B cell (primary cell): ENCODE results near the gene KLF11. TPM values are rescaled to one million over a fixed set of nuclear protein-coding genes. Genes with fewer than 3 reads are reported as not detected.

Source experiments
- ATAC-seq: fragments of 200-7000 bp; cut with Tn5 transposase; one replicate; pipeline ENCODE4 v1.10.0; 2021; ENCODE audit warnings: low read depth, mild to moderate bottlenecking, moderate number of reproducible peaks, moderate library complexity
- CTCF ChIA-PET: fragments of 350-600 bp; sonication (Branson Sonifier 250); formaldehyde crosslinking; loops from one replicate; lab custom pipeline; 2021; ENCODE audit warnings: antibody characterized with exemption, inconsistent platforms; lab: Charles Lee
- POLR2A ChIA-PET: fragments of 350-600 bp; sonication (Branson Sonifier 250); formaldehyde crosslinking; loops from one replicate; lab custom pipeline; 2021; ENCODE audit warnings: antibody characterized with exemption; lab: Charles Lee
- DNase-seq: peaks from one replicate; pipeline ENCODE4 v3.0.0; 2013
- H2AFZ ChIP-seq: 2 replicates; pipeline ENCODE4 v1.6.1; 2012; ENCODE audit warnings: mild to moderate bottlenecking, low read depth, low read length; ENCODE audit not compliant: insufficient read depth, poor library complexity, severe bottlenecking
- H3K27ac ChIP-seq, 2 donors: 1 replicate in 1 of 2; 2 replicates in 1 of 2; pipeline ENCODE4 v1.5.1; 2012 to 2013; ENCODE audit warnings: low read length in 2 of 2, mild to moderate bottlenecking in 2 of 2, moderate library complexity in 1 of 2
- H3K27me3 ChIP-seq, 4 experiments: fragments of 200-600 bp in 1 of 4; sonication (generic) in 1 of 4; replicated peaks in 1 of 4; 1 replicate in 2 of 4; 2 replicates in 2 of 4; pipeline versions ENCODE4 v1.6.1 to v1.7.0; 2013 to 2016; ENCODE audit warnings: low read length in 3 of 4, mild to moderate bottlenecking in 2 of 4, mixed read lengths in 1 of 4, moderate library complexity in 1 of 4; ENCODE audit not compliant: insufficient read depth in 4 of 4, control insufficient read depth in 3 of 4; ENCODE audit errors: control extremely low read depth in 1 of 4
- H3K36me3 ChIP-seq, 2 experiments: replicated peaks in 1 of 2; 1 replicate in 1 of 2; 2 replicates in 1 of 2; pipeline versions ENCODE4 v1.6.1 to v1.7.1; 2013; ENCODE audit warnings: low read length in 1 of 2; ENCODE audit not compliant: insufficient read depth in 2 of 2, control insufficient read depth in 1 of 2; ENCODE audit errors: control extremely low read depth in 1 of 2, extremely low read depth in 1 of 2
- H3K4me1 ChIP-seq, 2 donors: fragments of 200-600 bp in 1 of 2; sonication (generic) in 1 of 2; 1 replicate in 1 of 2; 2 replicates in 1 of 2; pipeline versions ENCODE4 v1.5.1 to v1.6.1; 2013 to 2017; ENCODE audit warnings: low read length in 2 of 2; ENCODE audit not compliant: control insufficient read depth in 2 of 2, insufficient read depth in 2 of 2
- H3K4me2 ChIP-seq: replicated peaks from 2 replicates; pipeline ENCODE3; 2012; ENCODE audit warnings: mild to moderate bottlenecking, low read depth, low read length; ENCODE audit not compliant: poor library complexity, severe bottlenecking
- H3K4me3 ChIP-seq, 5 experiments: fragments of 200-600 bp in 1 of 5; sonication (generic) in 1 of 5; 1 replicate in 3 of 5; 2 replicates in 2 of 5; pipeline versions ENCODE4 v1.5.1 to v1.7.0; 2011 to 2016; ENCODE audit warnings: low read length in 4 of 5, mild to moderate bottlenecking in 4 of 5, low read depth in 2 of 5, control low read depth in 1 of 5, moderate library complexity in 1 of 5; ENCODE audit not compliant: insufficient read depth in 1 of 5; ENCODE audit errors: control extremely low read depth in 1 of 5, extremely low read depth in 1 of 5
- H3K79me2 ChIP-seq: fragments of 200-600 bp; sonication (generic); one replicate; pipeline ENCODE4 v1.6.0; 2016; ENCODE audit warnings: low read length; ENCODE audit not compliant: control insufficient read depth, insufficient read depth
- H3K9ac ChIP-seq: fragments of 200-600 bp; sonication (generic); 2 replicates; pipeline ENCODE4 v1.6.1; 2017; ENCODE audit warnings: mild to moderate bottlenecking, low read length, moderate library complexity
- H3K9me3 ChIP-seq, 3 donors: one replicate each; pipeline versions ENCODE4 v1.6.1 to v1.7.1; 2013; ENCODE audit warnings: low read length in 2 of 3; ENCODE audit not compliant: control insufficient read depth in 2 of 3, insufficient read depth in 1 of 3; ENCODE audit errors: control extremely low read depth in 1 of 3
- H4K20me1 ChIP-seq: 2 replicates; pipeline ENCODE4 v1.6.0; 2012; ENCODE audit warnings: mild to moderate bottlenecking, low read length; ENCODE audit not compliant: insufficient read depth, control insufficient read depth, poor library complexity, severe bottlenecking
- H3K27ac Mint-ChIP-seq: one replicate; pipeline ENCODE4 v1.8.0; 2021; ENCODE audit warnings: mixed read lengths
- H3K27me3 Mint-ChIP-seq: one replicate; pipeline ENCODE4 v1.8.0; 2021; ENCODE audit warnings: mixed read lengths
- H3K4me1 Mint-ChIP-seq: one replicate; pipeline ENCODE4 v1.8.0; 2021; ENCODE audit warnings: mixed read lengths
- H3K4me3 Mint-ChIP-seq: one replicate; pipeline ENCODE4 v1.8.0; 2021; ENCODE audit warnings: mixed read lengths
- H3K9me3 Mint-ChIP-seq: one replicate; pipeline ENCODE4 v1.8.0; 2022; ENCODE audit warnings: mixed read lengths; ENCODE audit not compliant: insufficient read depth
- CTCF ChIP-seq: fragments of 200-600 bp; IDR thresholded peaks from one replicate; pipeline ENCODE4 v1.8.0; 2022; ENCODE audit warnings: antibody characterized with exemption, mild to moderate bottlenecking
- EZH2 ChIP-seq: IDR thresholded peaks from 2 replicates; pipeline ENCODE4 v1.6.1; 2012; ENCODE audit warnings: borderline replicate concordance, low read depth, mild to moderate bottlenecking, moderate library complexity, low read length; ENCODE audit not compliant: insufficient read depth, poor library complexity, severe bottlenecking
- WGBS: methylation state at CpG from one replicate; pipeline ENCODE4 v1.1.5; 2013; ENCODE audit warnings: missing lambda C conversion rate; ENCODE audit not compliant: insufficient coverage; 5-methylcytosine and 5-hydroxymethylcytosine counted together
- intact Hi-C: fragments of 100-400 bp; cut with micrococcal nuclease; formaldehyde crosslinking; loops from one replicate; pipeline ENCODE4 v1.10.0; 2022
- polyA plus RNA-seq: library from polyadenylated mRNA; depleted of rRNA; stranded (reverse); fragments of >200 nt; gene quantifications from 2 replicates; pipeline ENCODE4 v1.2.3, GENCODE V29; 2012
- total RNA-seq, 2 donors: library from RNA; stranded (reverse); fragments of 120-200 nt in 1 of 2; gene quantifications; 1 replicate in 1 of 2; 2 replicates in 1 of 2; pipeline versions ENCODE4 v1.2.3 to v1.2.4, GENCODE V29; 2013 to 2022

Gene KLF11
- total and polyA plus RNA-seq, 2 donors (not counting 1 experiment from before 2014, with no cell fraction given) = 20.8 to 48.4 TPM

DNA sequence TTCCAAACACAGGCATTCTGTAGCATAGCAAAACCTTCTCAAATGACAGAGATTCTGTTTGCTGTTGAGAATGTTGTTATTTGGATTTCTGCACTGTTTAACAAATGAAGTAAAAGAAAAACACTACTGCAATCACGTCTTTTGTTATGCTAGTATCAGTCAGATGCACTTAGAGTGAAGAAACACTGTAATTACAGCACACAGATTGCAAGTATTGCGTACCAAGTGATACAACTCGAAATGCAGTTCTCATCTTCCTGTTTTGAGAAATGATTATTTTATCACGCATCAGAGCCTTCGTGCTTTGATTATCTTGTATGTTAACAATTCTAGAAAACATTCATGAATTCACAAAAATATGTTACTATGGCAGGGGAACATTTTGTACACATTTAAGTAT, 41.8 kb upstream of the KLF11 start:
- no peak for DNase-seq
- Histone ChIP-seq H3K27me3 (peaks cover 0 to 4% (median 0%) of the 10 kb centered on the region in 4 experiments), H3K27ac (no peak overlapping the region), H3K4me3 (no peak overlapping the region), H3K9me3 (peaks cover 0 to 8% (median 0%) of the 10 kb centered on the region in 3 donors), H2AFZ (no peak overlapping the region), H3K79me2 (no peaks in the 10 kb centered on the region), H3K4me1 (no peaks in the 10 kb centered on the region), H4K20me1 (no peaks in the 10 kb centered on the region), H3K9ac (no peak overlapping the region), H3K36me3 (no peaks in the 10 kb centered on the region), H3K4me2 (no peak overlapping the region)
- Mint-ChIP-seq H3K4me1 (no peaks in the 10 kb centered on the region), H3K4me3 (no peak overlapping the region), H3K27ac (no peak overlapping the region), H3K27me3 (no peaks in the 10 kb centered on the region), H3K9me3 (no peaks in the 10 kb centered on the region)
- intact Hi-C loops = no loop called here
- no peak for TF ChIP-seq EZH2
- TF ChIP-seq CTCF = no peak
- ATAC-seq = no peak
- 100% methylated on average over 1 of the region's 5 CpGs for WGBS
- ChIA-PET CTCF (interaction anchor here (1.5 kb wide), 1 partner anchor 17 kb away, joined by 5 read pairs; no protein-coding TSS in a partner anchor), POLR2A (no interaction called here)

- Mint-ChIP-seq H3K27me3 (no peaks in the 10 kb centered on the region), H3K4me1 (no peaks in the 10 kb centered on the region), H3K9me3 (no peaks in the 10 kb centered on the region), H3K4me3 (no peak overlapping the region), H3K27ac (no peak overlapping the region)
- ChIA-PET CTCF (no interaction called here), POLR2A (no interaction called here)
- H3K79me2 ChIP-seq = no peaks in the 10 kb centered on the region
- H3K9ac ChIP-seq = no peak overlapping the region
- no peaks in the 10 kb centered on the region for H3K36me3 ChIP-seq
- H3K27me3 ChIP-seq = peaks cover 0 to 10% (median 0%) of the 10 kb centered on the region in 4 experiments
- no peak for DNase-seq
- H3K4me3 ChIP-seq = no peak overlapping the region
- H4K20me1 ChIP-seq = no peaks in the 10 kb centered on the region
- intact Hi-C loops = no loop called here
- no peak overlapping the region for H3K4me2 ChIP-seq
- H3K4me1 ChIP-seq = no peaks in the 10 kb centered on the region
- TF ChIP-seq CTCF = no peak
- no peak for TF ChIP-seq EZH2
- no CpG with 5 or more reads among the region's 5 CpGs for WGBS
- no peak for ATAC-seq
- no peak overlapping the region for H3K27ac ChIP-seq
- no peak overlapping the region for H2AFZ ChIP-seq
- peaks cover 0 to 10% (median 0%) of the 10 kb centered on the region in 3 donors for H3K9me3 ChIP-seq
Measured at GRCh38 chr2:10002109-10002508, 41.2 kb upstream of the KLF11 start.
